ENCODE data around the gene AXIN1.

The AXIN1 gene

GRCh38 chr16:285146-286055 lies 67.1 kb downstream of the AXIN1 start:
- Mint-ChIP-seq H3K36me3 (ENCODE audit: low read depth) (peaks cover 6% of the 10 kb centered on the region), H3K27ac (no peak overlapping the region), H3K27me3 (ENCODE audit: low read depth) (no peaks in the 10 kb centered on the region), H3K9me3 (no peaks in the 10 kb centered on the region), H3K4me1 (ENCODE audit: low read depth) (no peaks in the 10 kb centered on the region), H3K4me3 (no peak overlapping the region)

- Mint-ChIP-seq H3K36me3 (ENCODE audit: low read depth) (peaks cover 6% of the 10 kb centered on the region), H3K27me3 (ENCODE audit: low read depth) (no peaks in the 10 kb centered on the region), H3K9me3 (no peaks in the 10 kb centered on the region), H3K4me1 (ENCODE audit: low read depth) (no peaks in the 10 kb centered on the region), H3K4me3 (no peak overlapping the region), H3K27ac (no peak overlapping the region)
Measured at GRCh38 chr16:284204-285120, 68.1 kb downstream of the AXIN1 start.

GRCh38 chr16:283033-283805 lies 69.3 kb downstream of the AXIN1 start, which contains the start of gene PDIA2:
Gene PDIA2, plus strand, starts transcription at chr16:283164. Its CDS starts 6 bp downstream, at chr16:283170.
- H3K9me3 Mint-ChIP-seq: no peaks in the 10 kb centered on the region
- peaks cover 3% of the 10 kb centered on the region for H3K4me1 Mint-ChIP-seq (ENCODE audit: low read depth)
- H3K36me3 Mint-ChIP-seq (ENCODE audit: low read depth): peaks cover 6% of the 10 kb centered on the region
- H3K27ac Mint-ChIP-seq: no peak within 1 kb of the TSS
- no peak within 1 kb of the TSS for H3K4me3 Mint-ChIP-seq
- H3K27me3 Mint-ChIP-seq (ENCODE audit: low read depth): peaks cover 11% of the 10 kb centered on the region

- Mint-ChIP-seq H3K27me3 (ENCODE audit: low read depth) (peaks cover 11% of the 10 kb centered on the region), H3K4me1 (ENCODE audit: low read depth) (peaks cover 3% of the 10 kb centered on the region), H3K4me3 (no peak overlapping the region), H3K36me3 (ENCODE audit: low read depth) (peaks cover 3% of the 10 kb centered on the region), H3K9me3 (no peaks in the 10 kb centered on the region), H3K27ac (no peak overlapping the region)
Measured at GRCh38 chr16:282491-282890, 70.0 kb downstream of the AXIN1 start.

GRCh38 chr16:281660-282255 lies 70.8 kb downstream of the AXIN1 start:
- Mint-ChIP-seq H3K9me3 (no peaks in the 10 kb centered on the region), H3K27ac (no peak overlapping the region), H3K4me1 (ENCODE audit: low read depth) (peaks cover 3% of the 10 kb centered on the region), H3K4me3 (no peak overlapping the region), H3K27me3 (ENCODE audit: low read depth) (peaks cover 17% of the 10 kb centered on the region), H3K36me3 (ENCODE audit: low read depth) (peaks cover 3% of the 10 kb centered on the region)

- Mint-ChIP-seq H3K36me3 (ENCODE audit: low read depth) (no peaks in the 10 kb centered on the region), H3K9me3 (no peaks in the 10 kb centered on the region), H3K27me3 (ENCODE audit: low read depth) (peaks cover 24% of the 10 kb centered on the region), H3K27ac (no peak overlapping the region), H3K4me1 (ENCODE audit: low read depth) (peaks cover 3% of the 10 kb centered on the region), H3K4me3 (no peak overlapping the region)
Measured at GRCh38 chr16:280991-281659, 71.4 kb downstream of the AXIN1 start.

GRCh38 chr16:280552-280951 lies 72.0 kb downstream of the AXIN1 start, which contains the start of gene ARHGDIG:
Gene ARHGDIG, plus strand, starts transcription at chr16:280591. Its CDS starts 90 bp downstream, at chr16:280681.
- H3K27me3 Mint-ChIP-seq (ENCODE audit: low read depth): peaks cover 25% of the 10 kb centered on the region
- H3K4me3 Mint-ChIP-seq: no peak within 1 kb of the TSS
- H3K9me3 Mint-ChIP-seq: no peaks in the 10 kb centered on the region
- no peaks in the 10 kb centered on the region for H3K36me3 Mint-ChIP-seq (ENCODE audit: low read depth)
- H3K4me1 Mint-ChIP-seq (ENCODE audit: low read depth): peaks cover 3% of the 10 kb centered on the region
- no peak within 1 kb of the TSS for H3K27ac Mint-ChIP-seq

- Mint-ChIP-seq H3K4me1 (ENCODE audit: low read depth) (peaks cover 3% of the 10 kb centered on the region), H3K36me3 (ENCODE audit: low read depth) (no peaks in the 10 kb centered on the region), H3K9me3 (no peaks in the 10 kb centered on the region), H3K4me3 (no peak overlapping the region), H3K27me3 (ENCODE audit: low read depth) (peaks cover 25% of the 10 kb centered on the region), H3K27ac (no peak overlapping the region)
Measured at GRCh38 chr16:280005-280460, 72.5 kb downstream of the AXIN1 start.

- Mint-ChIP-seq H3K4me1 (ENCODE audit: low read depth) (peaks cover 3% of the 10 kb centered on the region), H3K36me3 (ENCODE audit: low read depth) (no peaks in the 10 kb centered on the region), H3K4me3 (no peak overlapping the region), H3K27me3 (ENCODE audit: low read depth) (peaks cover 25% of the 10 kb centered on the region), H3K9me3 (no peaks in the 10 kb centered on the region), H3K27ac (no peak overlapping the region)
Measured at GRCh38 chr16:279531-279930, 73.0 kb downstream of the AXIN1 start.

GRCh38 chr16:278863-279366 lies 73.6 kb downstream of the AXIN1 start:
- Mint-ChIP-seq H3K27ac (no peak overlapping the region), H3K4me1 (ENCODE audit: low read depth) (peaks cover 3% of the 10 kb centered on the region), H3K36me3 (ENCODE audit: low read depth) (no peaks in the 10 kb centered on the region), H3K4me3 (no peak overlapping the region), H3K9me3 (no peaks in the 10 kb centered on the region), H3K27me3 (ENCODE audit: low read depth) (peaks cover 25% of the 10 kb centered on the region)

DNA sequence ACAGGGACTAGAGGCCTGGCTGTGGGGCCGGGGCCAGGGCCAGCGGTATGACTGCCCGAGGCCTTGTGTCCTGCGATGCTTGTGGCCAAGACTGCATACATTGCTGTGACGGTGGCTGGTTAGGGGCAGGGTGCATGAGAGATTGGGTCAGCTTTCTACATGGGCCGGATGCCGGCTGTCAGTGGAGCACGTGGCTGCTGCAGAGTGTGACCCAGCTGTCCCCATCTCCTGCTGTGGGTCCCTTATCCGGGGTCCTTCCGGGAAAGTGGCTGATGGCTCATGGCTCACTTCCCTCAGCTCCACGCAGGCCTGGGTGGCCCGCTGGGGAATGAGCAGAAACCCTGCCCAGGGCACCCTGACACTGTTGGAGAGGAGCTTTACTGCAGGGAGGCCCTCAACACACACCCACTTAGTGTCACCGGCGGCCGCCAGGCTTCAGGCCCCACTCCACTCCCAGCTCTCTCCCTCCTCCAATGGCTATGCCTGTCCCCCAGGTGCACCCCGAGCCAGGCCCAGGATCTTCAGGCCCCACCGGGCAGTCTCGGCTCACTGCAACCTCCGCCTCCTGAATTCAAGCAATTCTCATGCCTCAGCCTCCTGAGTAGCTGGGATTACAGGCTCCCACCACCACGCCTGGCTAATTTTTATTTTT lies 76.0 kb downstream of the AXIN1 start:
- peaks cover 3% of the 10 kb centered on the region for H3K4me1 Mint-ChIP-seq (ENCODE audit: low read depth)
- H3K4me3 Mint-ChIP-seq: no peak overlapping the region
- no peaks in the 10 kb centered on the region for H3K9me3 Mint-ChIP-seq
- H3K36me3 Mint-ChIP-seq (ENCODE audit: low read depth): no peaks in the 10 kb centered on the region
- H3K27me3 Mint-ChIP-seq (ENCODE audit: low read depth): peaks cover 28% of the 10 kb centered on the region
- H3K27ac Mint-ChIP-seq: no peak overlapping the region

DNA sequence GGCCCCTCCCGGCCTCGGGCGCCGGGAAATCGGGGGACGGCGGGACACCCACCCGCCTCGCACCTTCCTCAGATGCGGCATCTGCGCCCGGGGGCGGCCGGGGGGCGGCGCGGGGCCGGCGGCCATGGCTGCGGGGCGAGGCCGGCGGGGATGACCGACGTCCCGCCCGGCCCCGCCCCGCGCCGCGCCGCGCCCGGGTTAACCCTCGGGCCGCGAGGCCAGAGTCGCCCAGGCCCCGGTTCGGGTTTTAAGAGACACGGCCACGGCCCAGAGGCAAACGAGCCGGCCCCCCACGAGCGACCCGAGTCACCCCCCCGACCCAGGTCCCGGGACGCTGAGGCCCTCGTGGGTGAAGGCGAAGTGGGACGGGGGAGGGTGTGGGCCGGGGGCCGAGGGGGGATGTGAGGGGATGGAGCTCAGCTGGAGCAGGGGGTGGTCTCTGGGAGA lies 76.7 kb downstream of the AXIN1 start, which contains the start of gene RGS11:
RGS11 (minus strand) TSS at position 159 of the 447 bp plus-strand sequence; CDS start at position 126, 33 bp downstream.
- H3K4me3 Mint-ChIP-seq: no peak within 1 kb of the TSS
- H3K27me3 Mint-ChIP-seq (ENCODE audit: low read depth): peaks cover 28% of the 10 kb centered on the region
- H3K9me3 Mint-ChIP-seq: no peaks in the 10 kb centered on the region
- peaks cover 3% of the 10 kb centered on the region for H3K4me1 Mint-ChIP-seq (ENCODE audit: low read depth)
- H3K36me3 Mint-ChIP-seq (ENCODE audit: low read depth): no peaks in the 10 kb centered on the region
- no peak within 1 kb of the TSS for H3K27ac Mint-ChIP-seq

Measured in T-helper 1 cell treated with Interleukin-12 subunit alpha and Interleukin-12 subunit beta and Interleukin-4 antibody, amounts not matched to agents 30 μg/mL and 1 μg/mL, for 36 hours (primary cell).